IMR-90 (cell line): ENCODE results near the gene SELENOT.

ENCODE experiments used
- CEBPB ChIP-seq: IDR thresholded peaks from 2 replicates; pipeline ENCODE4 v1.6.1; 2012; ENCODE audit warnings: low read depth, low read length, improper control_type of control experiment
- CTCF ChIP-seq: conservative IDR thresholded peaks from 2 replicates; pipeline ENCODE4 v1.5.1; 2012; ENCODE audit warnings: mild to moderate bottlenecking, low read depth, low read length, improper control_type of control experiment
- RAD21 ChIP-seq: IDR thresholded peaks from 2 replicates; pipeline ENCODE4 v1.6.1; 2012; ENCODE audit warnings: low read length, improper control_type of control experiment

DNA sequence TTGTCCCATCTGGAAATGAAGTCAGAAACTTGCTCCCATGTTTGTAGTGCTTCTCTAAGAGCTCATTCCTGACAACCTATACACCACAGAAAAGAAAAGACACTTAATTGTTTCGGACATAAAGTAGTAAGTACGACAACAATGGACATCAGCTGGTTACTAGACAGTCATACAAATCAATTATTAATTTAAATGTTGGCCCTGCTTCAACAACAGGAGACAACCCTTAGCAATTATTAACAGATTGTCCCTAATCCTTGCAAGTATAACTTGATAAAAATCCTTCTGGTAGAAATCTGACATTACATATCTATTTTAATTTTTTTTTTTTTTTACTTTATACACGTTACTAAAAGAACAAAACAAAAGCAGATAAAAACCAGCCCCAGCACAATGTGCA, 70.8 kb downstream of the SELENOT start:
- no peak for TF ChIP-seq CTCF
- TF ChIP-seq RAD21, result no peak
- no peak for TF ChIP-seq CEBPB
